SU-DHL-6 (cell line): ENCODE results near the gene TOX2.

Experiments
- H2AFZ ChIP-seq: fragments of 200-600 bp; sonication (generic); 2 replicates; pipeline ENCODE4 v1.6.1; 2014; ENCODE audit warnings: low read depth, mild to moderate bottlenecking, moderate library complexity, mixed read lengths, antibody characterized with exemption, low read length; ENCODE audit not compliant: severe bottlenecking
- H3F3A ChIP-seq: fragments of 200-600 bp; shearing (Covaris generic); 2 replicates; pipeline ENCODE4 v1.6.0; 2016; ENCODE audit warnings: antibody characterized with exemption, mild to moderate bottlenecking; ENCODE audit not compliant: insufficient read depth
- H3K27ac ChIP-seq: fragments of 200-600 bp; sonication (generic); 2 replicates; pipeline ENCODE4 v1.5.1; 2016; ENCODE audit warnings: low read depth, mild to moderate bottlenecking, low read length, moderate library complexity, mixed read lengths
- H3K27me3 ChIP-seq: fragments of 200-600 bp; sonication (generic), shearing (Covaris generic); 2 replicates; pipeline ENCODE4 v1.6.0; 2014; ENCODE audit warnings: mild to moderate bottlenecking, low read length
- H3K36me3 ChIP-seq: fragments of 200-600 bp; sonication (generic); 2 replicates; pipeline ENCODE4 v1.6.1; 2014; ENCODE audit warnings: mild to moderate bottlenecking, low read length, mixed read lengths
- H3K4me2 ChIP-seq: fragments of 300-600, 200-600 bp; shearing (Covaris generic), sonication (generic); 2 replicates; pipeline ENCODE4 v1.6.0; 2014; ENCODE audit warnings: low read length, low read depth, mild to moderate bottlenecking; ENCODE audit not compliant: poor library complexity, severe bottlenecking
- H3K4me3 ChIP-seq: fragments of 200-600 bp; sonication (generic); 2 replicates; pipeline ENCODE4 v1.5.1; 2014; ENCODE audit warnings: antibody characterized with exemption, low read length, mild to moderate bottlenecking, mixed read lengths; ENCODE audit not compliant: insufficient read depth, poor library complexity, severe bottlenecking
- H3K79me2 ChIP-seq: fragments of 200-600 bp; sonication (generic); 2 replicates; pipeline ENCODE4 v1.6.1; 2014; ENCODE audit warnings: mild to moderate bottlenecking, low read length, moderate library complexity; ENCODE audit not compliant: insufficient read depth
- H3K9ac ChIP-seq: fragments of 200-600 bp; sonication (generic); 2 replicates; pipeline ENCODE4 v1.7.0; 2014; ENCODE audit warnings: mild to moderate bottlenecking, low read length
- H3K9me2 ChIP-seq: fragments of 200-600 bp; sonication (generic); replicated peaks from 2 replicates; pipeline ENCODE4 v1.6.1; 2014; ENCODE audit warnings: low read length; ENCODE audit not compliant: insufficient read depth
- H3K9me3 ChIP-seq: fragments of 200-600 bp; sonication (generic); 2 replicates; pipeline ENCODE4 v1.6.1; 2014; ENCODE audit warnings: low read length, mixed read lengths; ENCODE audit not compliant: insufficient read depth
- H4K20me1 ChIP-seq: fragments of 200-600 bp; sonication (generic); 2 replicates; pipeline ENCODE4 v1.6.1; 2014; ENCODE audit warnings: low read depth, mild to moderate bottlenecking, antibody characterized with exemption, low read length, moderate library complexity, mixed read lengths
- EZH2phosphoT487 ChIP-seq: fragments of 200-600 bp; sonication (generic), shearing (Covaris generic); conservative IDR thresholded peaks from 2 replicates; pipeline ENCODE4 v1.6.1; 2018; ENCODE audit warnings: mild to moderate bottlenecking, antibody characterized with exemption, low read length, moderate library complexity, mixed read lengths
- TF ChIP-seq, protein P1 (sequence below): fragments of 200-600 bp; sonication (generic); IDR thresholded peaks from one replicate; pipeline ENCODE4 v1.5.1; 2017; ENCODE audit warnings: antibody characterized with exemption, mild to moderate bottlenecking, low read length, moderate library complexity; ENCODE audit not compliant: insufficient read depth, poor library complexity, severe bottlenecking

Gene TOX2

DNA sequence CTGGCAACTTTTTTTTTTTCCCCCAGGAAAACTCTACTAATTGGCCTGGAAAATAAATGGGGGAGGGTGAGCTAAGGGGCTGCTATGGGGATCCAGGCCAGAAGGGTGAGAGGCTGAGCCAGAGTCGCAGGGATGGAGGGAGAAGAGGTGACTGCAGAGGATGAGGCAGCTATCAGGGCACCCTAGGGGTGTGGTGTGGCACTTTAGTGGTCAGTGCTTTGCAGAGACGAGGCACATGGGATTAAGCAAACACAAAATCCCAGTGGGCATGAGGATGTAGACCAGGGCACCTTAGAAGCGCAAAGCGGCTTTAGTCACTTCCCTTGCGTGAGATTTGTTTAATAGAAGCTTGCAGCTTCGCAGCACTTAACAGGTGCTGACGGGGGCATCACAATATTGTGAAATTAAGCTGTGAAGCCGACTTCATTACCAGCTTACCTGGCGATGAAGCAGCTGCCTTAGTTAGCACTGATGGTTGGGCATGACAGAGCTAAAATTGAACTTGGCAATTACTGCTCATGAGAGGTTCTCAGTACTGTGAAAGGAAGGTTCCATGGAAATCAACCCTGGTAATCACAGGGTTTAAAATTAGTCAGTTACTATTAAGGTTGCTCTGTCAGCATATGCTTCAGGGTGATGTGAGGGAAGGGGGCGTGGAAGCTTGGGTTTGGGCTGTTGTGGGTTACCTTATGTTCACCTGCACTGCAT, 26.0 kb downstream of the TOX2 start:
- TF ChIP-seq, protein P1, sequence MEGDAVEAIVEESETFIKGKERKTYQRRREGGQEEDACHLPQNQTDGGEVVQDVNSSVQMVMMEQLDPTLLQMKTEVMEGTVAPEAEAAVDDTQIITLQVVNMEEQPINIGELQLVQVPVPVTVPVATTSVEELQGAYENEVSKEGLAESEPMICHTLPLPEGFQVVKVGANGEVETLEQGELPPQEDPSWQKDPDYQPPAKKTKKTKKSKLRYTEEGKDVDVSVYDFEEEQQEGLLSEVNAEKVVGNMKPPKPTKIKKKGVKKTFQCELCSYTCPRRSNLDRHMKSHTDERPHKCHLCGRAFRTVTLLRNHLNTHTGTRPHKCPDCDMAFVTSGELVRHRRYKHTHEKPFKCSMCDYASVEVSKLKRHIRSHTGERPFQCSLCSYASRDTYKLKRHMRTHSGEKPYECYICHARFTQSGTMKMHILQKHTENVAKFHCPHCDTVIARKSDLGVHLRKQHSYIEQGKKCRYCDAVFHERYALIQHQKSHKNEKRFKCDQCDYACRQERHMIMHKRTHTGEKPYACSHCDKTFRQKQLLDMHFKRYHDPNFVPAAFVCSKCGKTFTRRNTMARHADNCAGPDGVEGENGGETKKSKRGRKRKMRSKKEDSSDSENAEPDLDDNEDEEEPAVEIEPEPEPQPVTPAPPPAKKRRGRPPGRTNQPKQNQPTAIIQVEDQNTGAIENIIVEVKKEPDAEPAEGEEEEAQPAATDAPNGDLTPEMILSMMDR: no peak
- TF ChIP-seq EZH2phosphoT487: no peak
- no peak overlapping the region for H3K9ac ChIP-seq
- H3F3A ChIP-seq: no peaks in the 10 kb centered on the region
- no peak overlapping the region for H3K27ac ChIP-seq
- no peaks in the 10 kb centered on the region for H3K79me2 ChIP-seq
- H3K4me2 ChIP-seq: no peak overlapping the region
- H4K20me1 ChIP-seq: no peaks in the 10 kb centered on the region
- 0 out of 2 replicates have a peak, but pooled peaks cover 3% of the 10 kb centered on the region for H3K27me3 ChIP-seq
- no peaks in the 10 kb centered on the region for H3K9me2 ChIP-seq
- H3K36me3 ChIP-seq: no peaks in the 10 kb centered on the region
- H3K9me3 ChIP-seq: no peaks in the 10 kb centered on the region
- H2AFZ ChIP-seq: no peak overlapping the region
- H3K4me3 ChIP-seq: no peak overlapping the region

DNA sequence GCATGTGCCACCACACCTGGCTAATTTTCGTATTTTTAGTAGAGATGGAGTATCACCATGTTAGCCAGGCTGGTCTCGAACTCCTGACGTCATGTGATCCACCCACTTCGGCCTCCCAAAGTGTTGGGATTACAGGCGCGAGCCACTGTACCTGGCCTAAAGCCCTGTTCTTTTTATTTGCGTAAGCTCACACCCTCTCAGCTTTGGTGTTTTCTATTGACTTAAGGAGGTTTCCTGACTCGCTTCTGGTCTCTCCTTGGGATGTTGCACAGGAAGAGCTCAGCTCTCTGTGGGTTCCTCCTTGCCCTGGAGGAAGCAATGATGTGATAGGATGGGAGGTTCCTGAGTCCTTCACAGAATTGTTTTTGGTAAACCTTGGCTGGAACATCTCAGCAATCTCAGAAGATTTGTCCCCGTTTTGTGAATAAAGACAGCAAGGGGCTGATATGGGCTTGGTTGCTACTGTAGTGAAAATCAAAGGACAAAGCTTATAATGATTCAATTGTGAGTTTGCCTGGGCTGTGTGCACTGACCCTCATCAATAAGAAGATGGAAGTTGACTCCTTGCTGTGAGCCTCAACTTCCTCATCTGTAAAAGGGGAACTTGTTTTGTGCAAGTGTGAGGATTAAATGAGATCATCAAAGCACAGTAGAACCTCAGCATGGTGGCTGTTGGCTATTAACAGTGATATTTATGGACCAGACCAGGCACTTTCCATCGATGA, 27.0 kb downstream of the TOX2 start:
- H3K9ac ChIP-seq: no peak overlapping the region
- H3K79me2 ChIP-seq: no peaks in the 10 kb centered on the region
- 0 out of 2 replicates have a peak, but pooled peaks cover 3% of the 10 kb centered on the region for H3K27me3 ChIP-seq
- no peak overlapping the region for H3K4me3 ChIP-seq
- no peak overlapping the region for H3K4me2 ChIP-seq
- no peaks in the 10 kb centered on the region for H3K9me3 ChIP-seq
- no peak overlapping the region for H3K27ac ChIP-seq
- H3K36me3 ChIP-seq: no peaks in the 10 kb centered on the region
- H4K20me1 ChIP-seq: no peaks in the 10 kb centered on the region
- H2AFZ ChIP-seq: no peak overlapping the region
- H3F3A ChIP-seq: no peaks in the 10 kb centered on the region
- TF ChIP-seq EZH2phosphoT487: no peak
- TF ChIP-seq, protein P1: no peak
- no peaks in the 10 kb centered on the region for H3K9me2 ChIP-seq

DNA sequence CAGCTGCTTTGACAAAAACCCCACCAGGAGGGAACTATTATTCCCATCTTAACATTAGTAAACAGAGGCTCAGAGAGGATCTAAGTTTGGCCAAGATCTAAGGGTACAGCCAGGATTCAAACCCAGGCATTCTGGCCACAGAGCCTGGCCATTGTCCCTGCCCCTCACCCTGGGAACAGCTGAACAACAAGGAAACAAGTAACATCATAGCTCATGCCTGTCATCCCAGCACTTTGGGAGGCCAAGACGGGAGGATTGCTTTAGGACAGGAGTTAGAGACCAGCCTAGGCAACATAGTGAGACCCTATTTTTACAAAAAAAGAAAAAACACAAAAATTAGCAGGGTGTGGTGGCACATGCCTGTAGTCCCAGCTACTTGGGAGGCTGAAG, 27.5 kb downstream of the TOX2 start:
- H3K9ac ChIP-seq: no peak overlapping the region
- no peak overlapping the region for H3K27ac ChIP-seq
- no peaks in the 10 kb centered on the region for H3K9me2 ChIP-seq
- no peak overlapping the region for H3K4me2 ChIP-seq
- no peaks in the 10 kb centered on the region for H4K20me1 ChIP-seq
- no peaks in the 10 kb centered on the region for H3K79me2 ChIP-seq
- H3K9me3 ChIP-seq: no peaks in the 10 kb centered on the region
- TF ChIP-seq, protein P1: no peak
- TF ChIP-seq EZH2phosphoT487: no peak
- no peaks in the 10 kb centered on the region for H3K36me3 ChIP-seq
- H2AFZ ChIP-seq: no peak overlapping the region
- H3F3A ChIP-seq: no peaks in the 10 kb centered on the region
- 0 out of 2 replicates have a peak, but pooled peaks cover 3% of the 10 kb centered on the region for H3K27me3 ChIP-seq
- H3K4me3 ChIP-seq: no peak overlapping the region
